Fibroblast of villous mesenchyme (primary cell): ENCODE results near the gene DVL1. TPM values are rescaled to one million over a fixed set of nuclear protein-coding genes. Genes with fewer than 3 reads are reported as not detected.
A peak's percentile ranks its signal among the peaks of the same experiment; 100 is the strongest.

Experiments
- DNase-seq: peaks from one replicate; pipeline ENCODE4 v3.0.0-alpha.2; 2010; ENCODE audit warnings: low read depth
- H3K4me3 ChIP-seq: 2 replicates; pipeline ENCODE4 v1.5.1; 2011; ENCODE audit warnings: low read depth, mild to moderate bottlenecking, low read length
- CTCF ChIP-seq: IDR thresholded peaks from 2 replicates; pipeline ENCODE4 v1.5.1; 2012; ENCODE audit warnings: low read depth, mild to moderate bottlenecking, low read length; ENCODE audit not compliant: insufficient read depth
- total RNA-seq: library from RNA; depleted of rRNA; stranded (reverse); fragments of >200 nt; gene quantifications from 2 replicates; pipeline ENCODE4 v1.2.3, GENCODE V29; 2012

The DVL1 gene
- total RNA-seq, 1 donor, result 69.5 TPM

GRCh38 chr1:1360506-1361169, 11.4 kb upstream of the DVL1 start:
- TF ChIP-seq CTCF, result no peak
- no peak overlapping the region for H3K4me3 ChIP-seq
- DNase-seq, result peak; percentile 94

GRCh38 chr1:1359664-1360468, 10.6 kb upstream of the DVL1 start:
- no peak for TF ChIP-seq CTCF
- peak overlapping the region; percentile 6 for H3K4me3 ChIP-seq
- peak; percentile 64 for DNase-seq

GRCh38 chr1:1359308-1359663, 10.1 kb upstream of the DVL1 start:
- peak overlapping the region; percentile 89 for H3K4me3 ChIP-seq
- TF ChIP-seq CTCF, result no peak
- DNase-seq, result peak; percentile 79

- TF ChIP-seq CTCF, result no peak
- DNase-seq, result peak; percentile 94
- peak within 1 kb of the TSS; percentile 89 for H3K4me3 ChIP-seq
Observed at GRCh38 chr1:1358433-1359271, 9.4 kb upstream of the DVL1 start, which contains the start of gene MXRA8. Gene MXRA8, minus strand, starts transcription at chr1:1358555. Its CDS starts 51 bp downstream, at chr1:1358504.

- DNase-seq, result peak; percentile 40
- H3K4me3 ChIP-seq, result peak overlapping the region; percentile 89
- TF ChIP-seq CTCF, result no peak
Observed at GRCh38 chr1:1357871-1358432, 8.7 kb upstream of the DVL1 start.

- H3K4me3 ChIP-seq, result peak overlapping the region; percentile 89
- peak; percentile 32 for DNase-seq
- TF ChIP-seq CTCF, result no peak
Observed at GRCh38 chr1:1356796-1357401, 7.7 kb upstream of the DVL1 start.
